HG03175 (cell line): Measurements from ENCODE around the gene PRXL2B.

ENCODE experiments used
- ATAC-seq: cut with Tn5 transposase; IDR thresholded peaks from one replicate; pipeline ENCODE4 v1.9.1; 2021; ENCODE audit warnings: mild to moderate bottlenecking, moderate library complexity; ENCODE audit not compliant: unreplicated experiment

Gene PRXL2B

GRCh38 chr1:2596530-2597333 lies 10.2 kb downstream of the PRXL2B start:
- no peak for ATAC-seq

GRCh38 chr1:2597441-2598328 lies 11.1 kb downstream of the PRXL2B start:
- no peak for ATAC-seq

- no peak for ATAC-seq
Observed at GRCh38 chr1:2598329-2598931, 11.9 kb downstream of the PRXL2B start.

GRCh38 chr1:2601721-2602303 lies 15.2 kb downstream of the PRXL2B start:
- no peak for ATAC-seq

- no peak for ATAC-seq
Observed at GRCh38 chr1:2602311-2602835, 15.8 kb downstream of the PRXL2B start.

- no peak for ATAC-seq
Observed at GRCh38 chr1:2602866-2603520, 16.4 kb downstream of the PRXL2B start.

GRCh38 chr1:2603521-2604155 lies 17.1 kb downstream of the PRXL2B start:
- ATAC-seq: no peak

- ATAC-seq: no peak
Observed at GRCh38 chr1:2604156-2604843, 17.7 kb downstream of the PRXL2B start.

GRCh38 chr1:2604844-2605508 lies 18.4 kb downstream of the PRXL2B start:
- ATAC-seq: no peak

- ATAC-seq: no peak
Observed at GRCh38 chr1:2605509-2606395, 19.2 kb downstream of the PRXL2B start.

- no peak for ATAC-seq
Observed at GRCh38 chr1:2606396-2606880, 19.9 kb downstream of the PRXL2B start.

- ATAC-seq: no peak
Observed at GRCh38 chr1:2606881-2607621, 20.5 kb downstream of the PRXL2B start.

GRCh38 chr1:2607641-2608091 lies 21.1 kb downstream of the PRXL2B start:
- ATAC-seq: no peak

- ATAC-seq: no peak
Observed at GRCh38 chr1:2609319-2610035, 22.9 kb downstream of the PRXL2B start.

- ATAC-seq: no peak
Observed at GRCh38 chr1:2610036-2610959, 23.7 kb downstream of the PRXL2B start.
